ENCODE results near the gene SCARB1. TPM values are rescaled to one million over a fixed set of nuclear protein-coding genes. Genes with fewer than 3 reads are reported as not detected.

SCARB1 gene
- total RNA-seq, 1 donor from 2014 or later, result 24.0 TPM

- Histone ChIP-seq H3K4me3 (peak overlapping the region; percentile 6), H3K27ac (peak overlapping the region; percentile 79), H3K36me3 (no peaks in the 10 kb centered on the region), H3K9me3 (no peaks in the 10 kb centered on the region), H3K4me1 (peaks cover 37% of the 10 kb centered on the region), H3K27me3 (ENCODE audit: low read depth) (no peaks in the 10 kb centered on the region)
- TF ChIP-seq, protein P1, sequence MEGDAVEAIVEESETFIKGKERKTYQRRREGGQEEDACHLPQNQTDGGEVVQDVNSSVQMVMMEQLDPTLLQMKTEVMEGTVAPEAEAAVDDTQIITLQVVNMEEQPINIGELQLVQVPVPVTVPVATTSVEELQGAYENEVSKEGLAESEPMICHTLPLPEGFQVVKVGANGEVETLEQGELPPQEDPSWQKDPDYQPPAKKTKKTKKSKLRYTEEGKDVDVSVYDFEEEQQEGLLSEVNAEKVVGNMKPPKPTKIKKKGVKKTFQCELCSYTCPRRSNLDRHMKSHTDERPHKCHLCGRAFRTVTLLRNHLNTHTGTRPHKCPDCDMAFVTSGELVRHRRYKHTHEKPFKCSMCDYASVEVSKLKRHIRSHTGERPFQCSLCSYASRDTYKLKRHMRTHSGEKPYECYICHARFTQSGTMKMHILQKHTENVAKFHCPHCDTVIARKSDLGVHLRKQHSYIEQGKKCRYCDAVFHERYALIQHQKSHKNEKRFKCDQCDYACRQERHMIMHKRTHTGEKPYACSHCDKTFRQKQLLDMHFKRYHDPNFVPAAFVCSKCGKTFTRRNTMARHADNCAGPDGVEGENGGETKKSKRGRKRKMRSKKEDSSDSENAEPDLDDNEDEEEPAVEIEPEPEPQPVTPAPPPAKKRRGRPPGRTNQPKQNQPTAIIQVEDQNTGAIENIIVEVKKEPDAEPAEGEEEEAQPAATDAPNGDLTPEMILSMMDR (IDR thresholded peaks at IDR 0.05), result no peak
- intact Hi-C loops (cut with DNase I), result no loop called here
- DNase-seq (no peak), ATAC-seq (no peak)
Observed at GRCh38 chr12:124745465-124745890, 118.2 kb downstream of the SCARB1 start.

DNA sequence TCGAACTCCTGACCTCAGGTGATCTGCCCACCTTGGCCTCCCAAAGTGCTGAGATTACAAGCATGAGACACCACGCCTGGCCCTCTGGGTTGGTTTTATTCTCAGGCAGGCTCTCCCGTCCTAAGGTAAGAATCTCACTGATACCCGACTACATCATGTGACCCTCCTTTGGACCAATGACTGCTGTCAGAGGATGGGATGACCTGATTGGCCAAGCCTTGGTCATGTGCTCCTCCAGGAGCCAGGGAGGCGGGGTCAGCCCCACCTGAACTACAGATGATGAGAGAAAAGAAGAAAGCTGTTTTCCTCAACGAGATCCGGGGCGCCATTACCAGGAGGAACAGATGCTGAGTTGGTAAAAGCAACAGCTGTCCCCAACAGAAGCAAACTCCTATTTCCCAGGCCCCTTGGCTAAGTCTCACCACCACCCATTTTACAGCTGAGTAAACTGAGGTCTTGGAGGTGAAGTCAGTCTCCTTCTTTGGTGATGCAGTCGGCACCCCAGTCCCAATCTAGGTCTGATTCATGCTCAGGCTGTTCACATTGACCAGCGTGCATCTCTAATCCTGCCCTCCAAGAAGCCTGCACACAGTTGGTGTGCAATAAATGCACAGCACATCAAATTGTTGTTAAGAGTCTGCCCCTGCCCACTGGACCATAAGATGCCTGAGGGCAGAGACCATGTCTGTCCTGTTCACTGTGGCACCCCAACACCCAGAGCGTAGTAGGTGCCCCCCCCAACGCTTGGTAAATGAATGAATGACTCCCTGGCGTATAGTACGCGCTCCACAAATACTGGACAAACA, 118.8 kb downstream of the SCARB1 start:
- intact Hi-C loops (cut with DNase I), result no loop called here
- no peak for DNase-seq
- Histone ChIP-seq H3K9me3 (no peaks in the 10 kb centered on the region), H3K27me3 (ENCODE audit: low read depth) (no peaks in the 10 kb centered on the region), H3K4me3 (no peak overlapping the region), H3K4me1 (peaks cover 39% of the 10 kb centered on the region), H3K27ac (peak overlapping the region; percentile 79), H3K36me3 (no peaks in the 10 kb centered on the region)
- TF ChIP-seq, protein P1 (IDR thresholded peaks at IDR 0.05), result no peak
- ATAC-seq, result no peak

DNA sequence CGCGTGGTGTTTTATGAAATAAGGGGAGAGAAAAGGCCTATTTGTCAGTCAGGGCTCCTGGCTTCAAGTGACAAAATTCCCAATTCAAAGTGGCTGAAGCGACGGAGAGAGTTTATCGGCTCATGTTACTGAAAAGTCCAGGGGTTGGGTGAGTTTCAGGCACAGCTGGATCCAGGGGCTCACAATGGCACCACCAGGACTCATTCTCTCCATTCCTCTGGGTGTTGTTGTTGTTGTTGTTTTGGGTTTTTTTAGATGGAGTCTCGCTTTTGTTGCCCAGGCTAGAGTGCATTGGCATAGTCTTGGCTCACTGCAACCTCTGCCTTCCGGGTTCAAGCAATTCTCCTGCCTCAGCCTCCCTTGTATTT, 119.4 kb downstream of the SCARB1 start:
- TF ChIP-seq, protein P1 (IDR thresholded peaks at IDR 0.05), result no peak
- H3K27me3 ChIP-seq (ENCODE audit: low read depth), result no peaks in the 10 kb centered on the region
- intact Hi-C loops (cut with DNase I), result no loop called here
- peaks cover 39% of the 10 kb centered on the region for H3K4me1 ChIP-seq
- no peak overlapping the region for H3K27ac ChIP-seq
- no peaks in the 10 kb centered on the region for H3K9me3 ChIP-seq
- H3K36me3 ChIP-seq, result no peaks in the 10 kb centered on the region
- ATAC-seq (no peak), DNase-seq (no peak)
- H3K4me3 ChIP-seq, result no peak overlapping the region

DNA sequence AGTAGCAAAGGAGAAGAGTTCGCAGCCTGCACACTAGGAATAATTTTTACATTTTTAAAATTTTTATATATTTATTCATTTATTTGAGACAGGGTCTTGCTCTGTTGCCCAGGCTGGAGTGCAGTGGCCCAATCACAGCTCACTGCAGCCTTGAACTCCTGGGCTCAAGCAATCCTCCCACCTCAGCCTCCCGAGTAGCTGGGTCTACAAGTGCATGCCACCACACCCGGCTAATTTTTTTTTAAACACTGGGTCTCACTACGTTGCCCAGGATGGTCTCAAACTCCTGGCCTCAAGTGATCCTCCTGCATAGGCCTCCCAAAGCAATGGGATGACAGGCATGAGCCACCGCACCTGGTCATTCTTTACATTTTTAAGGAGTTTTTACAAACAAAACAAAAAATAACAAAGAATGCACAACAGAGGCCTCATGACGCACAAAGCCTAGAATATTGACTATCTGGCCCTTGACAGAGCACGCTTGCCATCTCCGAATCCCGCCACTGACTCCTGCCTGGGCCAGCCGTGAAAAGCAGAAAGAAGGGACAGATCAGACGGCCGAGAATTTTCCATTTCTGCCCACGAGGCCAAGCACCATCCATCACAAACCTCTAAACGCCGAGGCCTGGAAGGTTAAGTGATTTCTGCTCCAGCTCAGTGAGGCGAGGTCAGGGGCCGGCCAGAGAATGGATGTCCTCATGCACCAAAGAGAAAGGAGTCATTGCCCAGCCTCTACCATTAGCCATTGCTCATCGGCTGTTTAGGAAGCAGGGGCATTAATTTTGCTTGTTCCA, 120.0 kb downstream of the SCARB1 start:
- Histone ChIP-seq H3K4me3 (no peak overlapping the region), H3K9me3 (no peaks in the 10 kb centered on the region), H3K27ac (peak overlapping the region; percentile 36), H3K4me1 (peaks cover 39% of the 10 kb centered on the region), H3K27me3 (ENCODE audit: low read depth) (no peaks in the 10 kb centered on the region), H3K36me3 (no peaks in the 10 kb centered on the region)
- intact Hi-C loops (cut with DNase I), result no loop called here
- TF ChIP-seq, protein P1 (IDR thresholded peaks at IDR 0.05), result no peak
- ATAC-seq, result no peak
- no peak for DNase-seq

GRCh38 chr12:124742678-124743077, 121.0 kb downstream of the SCARB1 start:
- Histone ChIP-seq H3K36me3 (no peaks in the 10 kb centered on the region), H3K4me3 (no peak overlapping the region), H3K4me1 (peaks cover 39% of the 10 kb centered on the region), H3K27ac (no peak overlapping the region), H3K9me3 (no peaks in the 10 kb centered on the region), H3K27me3 (ENCODE audit: low read depth) (no peaks in the 10 kb centered on the region)
- TF ChIP-seq, protein P1 (IDR thresholded peaks at IDR 0.05), result no peak
- DNase-seq (no peak), ATAC-seq (no peak)
- intact Hi-C loops (cut with DNase I), result no loop called here

All from lower lobe of right lung (tissue), 2 donors.